ENCODE measurements around the gene POC1B.

Gene POC1B

DNA sequence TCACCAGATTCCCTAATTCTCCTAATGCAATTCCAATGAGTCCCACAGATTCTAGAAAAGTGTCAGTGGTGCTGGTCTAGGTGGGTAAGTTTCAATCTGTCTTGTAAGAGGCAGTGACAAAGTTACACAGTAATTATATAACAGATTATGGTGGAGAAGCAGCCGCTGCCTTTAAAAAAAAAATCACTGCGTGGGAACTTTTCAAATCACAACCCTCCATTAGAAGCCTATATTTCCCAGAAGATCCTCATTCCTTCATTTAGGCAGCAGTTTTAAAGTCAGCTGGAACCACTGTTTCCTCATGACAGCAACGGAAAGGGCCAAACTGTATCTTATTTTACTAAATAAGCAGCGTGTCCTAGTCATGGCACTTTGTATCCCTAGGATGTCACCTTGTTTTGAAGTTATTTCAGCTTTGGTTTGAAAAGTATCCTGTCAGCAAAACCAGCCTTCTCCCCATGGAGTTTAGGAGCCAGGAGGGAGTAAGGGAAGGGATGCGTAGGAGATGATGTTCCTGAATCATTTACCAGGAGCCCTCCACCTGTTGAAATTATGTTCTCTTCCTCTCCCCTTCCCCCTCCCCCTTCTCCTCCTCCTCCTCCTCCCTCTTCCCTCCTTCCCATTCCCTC is 145.9 kb downstream of the POC1B start:
- DNase-seq: no peak

DNA sequence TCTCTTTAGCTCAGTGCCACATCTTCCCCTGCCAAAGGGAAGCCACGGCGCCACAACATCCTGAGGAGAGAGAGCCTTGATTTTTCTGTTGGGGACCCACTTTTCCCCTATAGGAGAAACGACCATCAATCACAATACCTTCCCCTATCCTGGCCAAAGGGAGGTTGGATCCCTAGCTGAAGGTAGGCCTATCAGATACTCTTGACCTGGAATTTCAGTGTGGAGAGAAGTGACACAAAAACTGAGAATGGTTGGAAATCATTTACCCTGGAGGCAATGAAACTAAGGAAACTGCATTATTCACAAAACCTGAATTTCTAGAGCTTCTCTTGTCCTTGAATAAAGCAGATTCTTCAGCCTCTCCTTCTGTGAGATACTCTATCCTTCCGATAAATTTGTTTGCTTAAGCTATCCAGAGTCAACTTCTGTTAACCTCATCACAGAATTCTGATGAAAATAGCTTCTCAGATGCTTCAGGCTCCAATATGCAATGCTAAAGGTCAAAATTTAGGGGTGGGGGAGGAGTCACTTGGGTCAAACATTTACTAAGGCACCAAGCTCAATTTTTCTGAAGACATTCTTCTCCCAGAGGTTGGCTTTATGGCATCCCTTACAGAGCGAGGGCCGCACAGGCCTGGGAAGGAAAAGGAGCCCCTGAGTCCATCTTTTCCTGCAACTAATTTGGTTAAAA is 146.6 kb downstream of the POC1B start:
- no peak for DNase-seq

DNA sequence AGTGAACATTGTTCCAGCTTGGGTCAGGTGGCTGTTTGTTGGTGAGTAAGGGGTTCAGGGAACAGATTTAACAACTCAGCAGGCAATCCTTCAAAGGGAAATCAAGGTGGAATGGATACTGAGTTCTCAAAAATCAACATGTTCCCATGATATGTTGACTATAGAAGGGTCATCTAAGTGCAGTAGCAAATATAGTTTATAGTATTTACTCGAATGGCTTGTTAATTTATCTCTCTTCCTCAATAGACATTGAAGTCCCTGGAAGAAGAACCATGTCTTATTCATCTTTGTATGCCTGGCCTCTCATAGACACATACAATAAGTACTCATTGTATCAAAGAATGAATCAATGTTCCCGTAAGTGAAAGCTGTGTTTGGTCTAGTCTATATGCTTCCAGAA is 149.0 kb downstream of the POC1B start:
- DNase-seq: no peak

DNA sequence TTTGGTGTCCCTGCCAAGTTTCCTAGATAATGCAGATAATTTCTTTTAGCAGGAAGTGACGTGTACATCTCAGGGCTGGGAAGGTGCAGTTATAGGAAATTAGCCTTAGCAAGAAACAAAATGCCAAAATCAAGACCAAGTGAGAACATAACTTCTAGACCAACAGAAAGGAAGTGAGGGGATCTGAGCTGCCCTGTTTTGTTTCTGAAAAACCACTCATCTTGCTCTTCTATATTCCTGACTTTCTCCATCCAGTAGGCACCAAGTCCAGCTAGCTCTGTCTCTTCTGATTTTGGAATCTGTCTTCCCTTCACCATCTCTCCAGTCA is 149.7 kb downstream of the POC1B start:
- no peak for DNase-seq

DNA sequence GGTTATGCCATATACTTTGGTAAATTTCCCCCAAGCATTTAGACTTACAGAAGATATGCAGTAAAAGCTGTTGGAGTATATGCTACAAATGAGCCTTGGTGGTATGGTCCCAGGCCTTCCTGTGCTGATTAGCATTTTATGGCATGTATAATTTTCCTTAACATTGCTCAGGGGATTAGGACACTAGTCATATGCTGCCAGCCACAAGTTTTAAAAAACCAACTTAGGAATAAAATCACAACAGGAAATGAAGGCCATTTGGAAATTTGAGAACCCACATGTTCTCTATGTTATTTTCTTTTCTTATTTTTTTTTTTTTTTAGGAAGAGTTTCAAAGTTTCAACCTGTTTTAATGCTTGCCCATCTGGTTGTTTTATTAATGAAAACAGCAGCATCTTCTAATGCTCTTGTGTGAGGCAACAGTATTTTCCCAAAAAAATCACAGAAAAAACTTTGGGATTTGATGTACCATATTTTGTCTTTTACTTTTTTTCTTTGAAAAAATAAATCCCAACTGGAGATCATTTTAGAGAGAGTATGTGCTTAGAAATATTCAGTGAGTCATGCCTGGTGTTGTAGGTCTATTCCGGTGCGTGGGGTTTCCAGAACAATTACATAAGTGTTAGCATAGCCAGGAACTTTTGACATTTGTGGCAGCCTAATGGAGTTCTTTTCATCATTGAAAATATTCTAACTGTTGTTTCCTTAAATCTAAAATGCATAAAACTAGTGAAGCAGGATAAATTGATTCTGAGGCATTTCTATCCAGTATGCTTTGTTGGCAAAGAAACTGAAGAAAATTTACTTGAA is 151.9 kb downstream of the POC1B start:
- no peak for DNase-seq

DNA sequence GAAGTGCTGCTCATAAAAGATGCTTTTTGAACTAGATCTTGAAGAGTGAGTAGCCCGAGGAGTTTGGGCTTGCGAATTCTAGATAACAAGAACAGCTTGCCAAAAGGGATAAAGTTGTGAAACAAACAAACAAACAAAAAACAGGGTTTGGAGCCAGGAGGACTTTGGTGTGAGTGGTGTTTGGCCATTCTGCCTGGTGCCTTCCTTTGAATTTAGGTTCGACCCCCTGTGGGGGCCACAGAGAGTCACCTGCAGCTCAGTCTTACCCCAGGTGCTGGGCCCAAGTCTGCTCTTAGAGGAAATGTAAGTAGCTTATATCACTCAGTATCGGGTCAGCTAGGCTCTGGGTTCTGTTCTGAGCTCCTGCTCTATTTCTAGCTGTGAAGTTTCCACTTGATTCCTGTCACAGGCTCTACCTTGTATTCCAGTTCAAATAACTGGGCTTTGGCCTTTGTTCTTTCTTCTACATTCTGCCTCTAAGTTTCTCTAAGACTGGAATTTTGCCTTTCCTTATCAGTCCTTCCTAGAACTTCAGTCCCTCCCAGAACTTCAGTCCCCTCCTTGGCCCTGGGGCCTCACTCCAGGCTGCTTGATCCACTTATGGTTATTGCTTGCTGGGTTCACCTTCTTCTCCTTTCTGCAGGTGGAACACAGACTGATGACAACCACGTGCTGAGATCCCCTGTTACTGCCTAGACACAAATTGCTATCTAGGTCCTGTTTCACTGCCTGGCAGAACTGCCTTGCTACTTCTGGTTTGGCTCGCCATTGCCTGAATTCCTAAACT is 153.1 kb downstream of the POC1B start:
- DNase-seq: no peak

DNA sequence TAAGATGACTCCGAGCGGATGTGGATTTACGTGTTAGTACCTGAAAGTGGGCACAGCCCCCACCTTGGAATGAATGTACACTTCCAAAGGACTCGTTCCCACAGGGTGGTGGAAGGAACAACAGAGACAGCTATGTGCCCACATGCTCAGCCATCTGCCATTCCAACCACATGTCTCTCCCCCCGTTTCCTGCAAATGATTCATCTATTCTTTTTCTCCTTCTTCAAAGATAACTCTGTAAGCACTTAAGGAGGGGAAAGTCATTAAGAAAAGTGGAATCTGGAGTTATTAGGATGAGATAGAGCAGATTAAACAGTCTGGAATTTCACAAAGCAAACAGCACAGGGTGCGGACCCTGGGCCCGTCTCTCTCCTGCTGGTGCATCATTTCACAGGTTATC is 155.0 kb downstream of the POC1B start:
- no peak for DNase-seq

DNA sequence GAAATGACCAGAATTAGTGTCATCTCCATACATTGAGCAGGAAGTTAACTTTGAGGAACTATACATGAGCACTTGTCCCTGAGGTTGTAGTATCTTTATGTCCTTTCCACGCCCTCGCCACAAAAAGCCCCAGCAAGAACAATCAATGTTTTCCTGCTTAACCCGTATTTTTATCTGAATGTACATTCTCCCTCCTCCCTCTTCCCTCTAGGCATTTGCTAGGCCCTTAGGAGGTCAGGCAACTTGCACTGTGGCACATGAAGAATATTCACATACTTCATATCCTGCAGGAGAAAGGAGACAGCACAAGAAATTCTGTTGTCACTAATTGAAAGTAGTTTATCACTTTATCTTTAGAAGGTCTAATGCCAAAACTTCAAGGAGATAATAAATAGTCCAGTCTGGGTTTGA is 155.4 kb downstream of the POC1B start:
- no peak for DNase-seq
